ENCODE results near the gene TMEM165.

- TF ChIP-seq CTCF (IDR thresholded peaks at IDR 0.05; ENCODE audit: low read length) (no peak), EZH2 (IDR thresholded peaks at IDR 0.05; ENCODE audit: borderline replicate concordance, low read length) (no peak)
Measured at GRCh38 chr4:55398966-55399365, 3.2 kb downstream of the TMEM165 start.
